Neural cell (in vitro differentiated cells): ENCODE data around the gene SLC25A46. TPM values are rescaled to one million over a fixed set of nuclear protein-coding genes. Genes with fewer than 3 reads are reported as not detected.
A peak's percentile ranks its signal among the peaks of the same experiment; 100 is the strongest.

ENCODE experiments used
- H2AFZ ChIP-seq: fragments of 200-600, 300-800 bp; sonication (generic), shearing (Covaris generic); 2 replicates; pipeline ENCODE4 v1.6.0; 2014; ENCODE audit warnings: low read depth, mild to moderate bottlenecking, antibody characterized with exemption, low read length, moderate library complexity
- H3F3A ChIP-seq: fragments of 200-600 bp; shearing (Covaris generic); 2 replicates; pipeline ENCODE4 v1.6.1; 2016; ENCODE audit warnings: mild to moderate bottlenecking, moderate library complexity, mixed read lengths, antibody characterized with exemption, low read length; ENCODE audit not compliant: insufficient read depth, poor library complexity, severe bottlenecking
- H3K27ac ChIP-seq: fragments of 200-600, 300-800 bp; sonication (generic), shearing (Covaris generic); 2 replicates; pipeline ENCODE4 v1.5.1; 2014; ENCODE audit warnings: mild to moderate bottlenecking, low read length, moderate library complexity
- H3K27me3 ChIP-seq: fragments of 300-800, 200-600 bp; sonication (generic), shearing (Covaris generic); 2 replicates; pipeline ENCODE4 v1.6.0; 2014; ENCODE audit warnings: mild to moderate bottlenecking, low read depth, low read length, moderate library complexity; ENCODE audit not compliant: insufficient read depth
- H3K36me3 ChIP-seq: fragments of 300-800, 200-600 bp; sonication (generic), shearing (Covaris generic); 2 replicates; pipeline ENCODE4 v1.5.1; 2014; ENCODE audit warnings: mild to moderate bottlenecking, antibody characterized with exemption, low read length, moderate library complexity; ENCODE audit not compliant: insufficient read depth
- H3K4me2 ChIP-seq: fragments of 300-800, 200-600 bp; sonication (generic), shearing (Covaris generic); 2 replicates; pipeline ENCODE4 v1.6.0; 2014; ENCODE audit warnings: mild to moderate bottlenecking, low read length
- H3K4me3 ChIP-seq: fragments of 300-800, 200-600 bp; sonication (generic), shearing (Covaris generic); 2 replicates; pipeline ENCODE4 v1.5.1; 2014; ENCODE audit warnings: mild to moderate bottlenecking, low read length, moderate library complexity
- H3K79me2 ChIP-seq: fragments of 200-600 bp; shearing (Covaris generic); replicated peaks from 2 replicates; pipeline ENCODE4 v1.6.0; 2014; ENCODE audit warnings: mild to moderate bottlenecking, low read length, moderate library complexity; ENCODE audit not compliant: insufficient read depth
- H3K9ac ChIP-seq: fragments of 300-800, 200-600 bp; sonication (generic), shearing (Covaris generic); 2 replicates; pipeline ENCODE4 v1.6.1; 2016; ENCODE audit warnings: mild to moderate bottlenecking, low read length, mixed read lengths
- H3K9me2 ChIP-seq: fragments of 200-600 bp; shearing (Covaris generic); 2 replicates; pipeline ENCODE4 v1.6.1; 2016; ENCODE audit warnings: mild to moderate bottlenecking, low read length, mixed read lengths; ENCODE audit not compliant: insufficient read depth
- H3K9me3 ChIP-seq: fragments of 200-600, 300-800 bp; sonication (generic), shearing (Covaris generic); 2 replicates; pipeline ENCODE4 v1.6.1; 2016; ENCODE audit warnings: mild to moderate bottlenecking, mixed run types, low read length, moderate library complexity, mixed read lengths
- H4K20me1 ChIP-seq: fragments of 200-600 bp; shearing (Covaris generic); 2 replicates; pipeline ENCODE4 v1.6.1; 2016; ENCODE audit warnings: mild to moderate bottlenecking, mixed run types; ENCODE audit not compliant: insufficient read depth
- CTCF ChIP-seq: fragments of 450-650 bp; IDR thresholded peaks from 2 replicates; pipeline ENCODE4 v1.5.1; 2014; ENCODE audit warnings: antibody characterized with exemption, mild to moderate bottlenecking, moderate library complexity; ENCODE audit not compliant: poor library complexity, severe bottlenecking
- EP300 ChIP-seq: fragments of 450-650 bp; conservative IDR thresholded peaks from 2 replicates; pipeline ENCODE4 v1.6.1; 2014; ENCODE audit warnings: antibody characterized with exemption, mild to moderate bottlenecking, moderate library complexity; ENCODE audit not compliant: poor library complexity, severe bottlenecking
- EZH2 ChIP-seq: fragments of 200-600, 300-800 bp; shearing (Covaris generic), sonication (generic); IDR thresholded peaks from 2 replicates; pipeline ENCODE4 v1.6.1; 2014; ENCODE audit warnings: antibody characterized with exemption, low read length, borderline replicate concordance, mild to moderate bottlenecking; ENCODE audit not compliant: insufficient read depth, poor library complexity, severe bottlenecking
- MXI1 ChIP-seq: fragments of 450-650 bp; conservative IDR thresholded peaks from 2 replicates; pipeline ENCODE4 v1.6.1; 2014; ENCODE audit warnings: antibody characterized with exemption, mild to moderate bottlenecking; ENCODE audit not compliant: poor library complexity, severe bottlenecking
- POLR2AphosphoS5 ChIP-seq: IDR thresholded peaks from 2 replicates; pipeline ENCODE4 v1.6.1; 2012
- RAD21 ChIP-seq: fragments of 450-650 bp; conservative IDR thresholded peaks from 2 replicates; pipeline ENCODE4 v1.6.1; 2014; ENCODE audit warnings: antibody characterized with exemption, mild to moderate bottlenecking, moderate library complexity
- REST ChIP-seq: IDR thresholded peaks from 2 replicates; pipeline ENCODE4 v1.6.1; 2012; ENCODE audit warnings: borderline replicate concordance
- SMC3 ChIP-seq: fragments of 450-650 bp; conservative IDR thresholded peaks from 2 replicates; pipeline ENCODE4 v1.6.1; 2014; ENCODE audit warnings: antibody characterized with exemption, mild to moderate bottlenecking, moderate library complexity; ENCODE audit not compliant: poor library complexity
- TAF1 ChIP-seq: IDR thresholded peaks from 2 replicates; pipeline ENCODE4 v1.6.1; 2012; ENCODE audit warnings: low read depth
- polyA plus RNA-seq: library from polyadenylated mRNA; depleted of rRNA; stranded (reverse); fragments of >200 nt; gene quantifications from 2 replicates; pipeline ENCODE4 v1.2.3, GENCODE V29; 2014

The SLC25A46 gene
- polyA plus RNA-seq, 1 donor from 2014 or later, result 118 TPM

GRCh38 chr5:110754181-110754580 lies 15.4 kb downstream of the SLC25A46 start:
- Histone ChIP-seq H4K20me1 (no peaks in the 10 kb centered on the region), H3K9me3 (no peaks in the 10 kb centered on the region), H3K79me2 (no peaks in the 10 kb centered on the region), H3K27ac (no peak overlapping the region), H2AFZ (no peak overlapping the region), H3K27me3 (no peaks in the 10 kb centered on the region), H3F3A (no peaks in the 10 kb centered on the region), H3K9ac (no peak overlapping the region), H3K4me2 (no peak overlapping the region), H3K9me2 (no peaks in the 10 kb centered on the region), H3K4me3 (no peak overlapping the region), H3K36me3 (no peaks in the 10 kb centered on the region)
- no peak for TF ChIP-seq REST
- no peak for TF ChIP-seq RAD21
- no peak for TF ChIP-seq EP300
- no peak for TF ChIP-seq POLR2AphosphoS5
- TF ChIP-seq CTCF, result no peak
- TF ChIP-seq TAF1, result no peak
- no peak for TF ChIP-seq MXI1
- TF ChIP-seq SMC3, result no peak
- TF ChIP-seq EZH2, result no peak

- no peak for TF ChIP-seq POLR2AphosphoS5
- TF ChIP-seq EZH2, result no peak
- peak; percentile 80 for TF ChIP-seq CTCF
- TF ChIP-seq EP300, result no peak
- TF ChIP-seq REST, result no peak
- TF ChIP-seq RAD21, result peak; percentile 83
- TF ChIP-seq MXI1, result no peak
- peak; percentile 87 for TF ChIP-seq SMC3
- no peak for TF ChIP-seq TAF1
- Histone ChIP-seq H3K4me2 (no peak overlapping the region), H3K4me3 (no peak overlapping the region)
Measured at GRCh38 chr5:110757118-110757729, 18.4 kb downstream of the SLC25A46 start.

More at GRCh38 chr5:110757118-110757729, 18.4 kb downstream of the SLC25A46 start:
- Histone ChIP-seq H3K36me3 (no peaks in the 10 kb centered on the region), H3K9me2 (no peaks in the 10 kb centered on the region), H3K27me3 (no peaks in the 10 kb centered on the region), H3K79me2 (no peaks in the 10 kb centered on the region), H3F3A (no peaks in the 10 kb centered on the region), H4K20me1 (no peaks in the 10 kb centered on the region), H2AFZ (no peak overlapping the region), H3K9ac (no peak overlapping the region), H3K9me3 (no peaks in the 10 kb centered on the region), H3K27ac (no peak overlapping the region)
